ENCODE data around the gene GPR37L1. TPM values are rescaled to one million over a fixed set of nuclear protein-coding genes. Genes with fewer than 3 reads are reported as not detected.

GPR37L1 gene
- total RNA-seq, 2 experiments from 2014 or later, result not detected

- no peak for TF ChIP-seq CTCF (IDR thresholded peaks at IDR 0.05)
- no peaks in the 10 kb centered on the region for H3K27me3 Mint-ChIP-seq
- CTCF ChIA-PET, result interaction anchor here (0.9 to 2.6 kb wide), 14 partner anchors 8 to 196 kb away, joined by 3 to 27 read pairs (median 4); partner anchors contain the start of genes ARL8A and LGR6
- intact Hi-C loops (cut with micrococcal nuclease), result no loop called here
- peaks cover 71% of the 10 kb centered on the region for H3K4me1 Mint-ChIP-seq (ENCODE audit: low read depth)
- H3K9me3 Mint-ChIP-seq, result no peaks in the 10 kb centered on the region
- POLR2A ChIA-PET, result interaction anchor here (0.7 to 13.6 kb wide), 8 partner anchors 8 to 58 kb away, joined by 3 to 124 read pairs (median 6); partner anchors contain the start of gene ARL8A
- H3K27ac Mint-ChIP-seq, result peak overlapping the region; percentile 95
- H3K4me3 Mint-ChIP-seq, result peak overlapping the region; percentile 95
- peaks cover 53% of the 10 kb centered on the region for H3K36me3 Mint-ChIP-seq (ENCODE audit: low read depth)
- DNase-seq, result peak; percentile 90
- ATAC-seq, result peak; percentile 44
These were observed 37.0 kb downstream of the GPR37L1 start for GRCh38 chr1:202159534-202160371.

DNA sequence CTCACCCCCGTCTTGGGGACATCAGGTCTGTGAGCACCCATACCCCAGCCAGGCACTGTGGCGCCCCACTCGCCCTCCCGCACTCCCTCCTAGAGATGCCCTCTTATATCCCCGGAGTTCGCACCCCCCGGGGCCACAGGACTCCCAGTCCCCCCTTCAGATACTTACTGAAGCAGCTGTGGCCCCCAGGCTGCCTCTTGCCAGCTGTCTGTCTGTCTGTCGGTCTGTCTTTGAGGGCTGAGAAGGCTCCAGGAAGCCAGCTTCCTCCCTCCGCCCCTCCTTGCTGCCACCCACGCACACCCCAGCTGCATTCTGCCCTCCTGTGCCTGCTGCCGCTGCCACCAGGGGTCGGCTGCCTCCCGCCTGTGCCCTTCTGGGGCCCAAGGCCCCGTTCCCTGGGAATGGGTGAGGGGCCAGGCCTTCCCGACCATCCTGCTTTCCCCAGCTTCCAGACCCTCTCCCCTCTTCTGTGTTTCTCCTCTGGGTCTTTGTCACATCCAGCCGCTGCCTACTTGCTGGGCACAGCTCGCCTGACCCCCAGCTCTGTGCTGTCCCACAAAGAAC lies 37.7 kb downstream of the GPR37L1 start, which contains the start of gene PTPN7:
PTPN7 (minus strand) TSS at position 226 of the 564 bp plus-strand sequence. CDS start 1,200 bp downstream, outside the sequence.
- no peaks in the 10 kb centered on the region for H3K9me3 Mint-ChIP-seq
- no peaks in the 10 kb centered on the region for H3K27me3 Mint-ChIP-seq
- ChIA-PET CTCF (interaction anchor here (0.9 to 2.6 kb wide), 14 partner anchors 9 to 197 kb away, joined by 3 to 27 read pairs (median 4); partner anchors contain the start of genes ARL8A and LGR6), POLR2A (interaction anchor here (0.7 to 13.6 kb wide), 9 partner anchors 8 to 331 kb away, joined by 3 to 124 read pairs (median 5); partner anchors contain the start of genes ARL8A and IPO9)
- peak; percentile 52 for ATAC-seq
- intact Hi-C loops (cut with micrococcal nuclease), result no loop called here
- peak within 1 kb of the TSS; percentile 95 for H3K4me3 Mint-ChIP-seq
- DNase-seq, result peak; percentile 96
- H3K4me1 Mint-ChIP-seq (ENCODE audit: low read depth), result peaks cover 64% of the 10 kb centered on the region
- peak within 1 kb of the TSS; percentile 95 for H3K27ac Mint-ChIP-seq
- peak; percentile 85 for TF ChIP-seq CTCF (IDR thresholded peaks at IDR 0.05)
- H3K36me3 Mint-ChIP-seq (ENCODE audit: low read depth), result peaks cover 46% of the 10 kb centered on the region

DNA sequence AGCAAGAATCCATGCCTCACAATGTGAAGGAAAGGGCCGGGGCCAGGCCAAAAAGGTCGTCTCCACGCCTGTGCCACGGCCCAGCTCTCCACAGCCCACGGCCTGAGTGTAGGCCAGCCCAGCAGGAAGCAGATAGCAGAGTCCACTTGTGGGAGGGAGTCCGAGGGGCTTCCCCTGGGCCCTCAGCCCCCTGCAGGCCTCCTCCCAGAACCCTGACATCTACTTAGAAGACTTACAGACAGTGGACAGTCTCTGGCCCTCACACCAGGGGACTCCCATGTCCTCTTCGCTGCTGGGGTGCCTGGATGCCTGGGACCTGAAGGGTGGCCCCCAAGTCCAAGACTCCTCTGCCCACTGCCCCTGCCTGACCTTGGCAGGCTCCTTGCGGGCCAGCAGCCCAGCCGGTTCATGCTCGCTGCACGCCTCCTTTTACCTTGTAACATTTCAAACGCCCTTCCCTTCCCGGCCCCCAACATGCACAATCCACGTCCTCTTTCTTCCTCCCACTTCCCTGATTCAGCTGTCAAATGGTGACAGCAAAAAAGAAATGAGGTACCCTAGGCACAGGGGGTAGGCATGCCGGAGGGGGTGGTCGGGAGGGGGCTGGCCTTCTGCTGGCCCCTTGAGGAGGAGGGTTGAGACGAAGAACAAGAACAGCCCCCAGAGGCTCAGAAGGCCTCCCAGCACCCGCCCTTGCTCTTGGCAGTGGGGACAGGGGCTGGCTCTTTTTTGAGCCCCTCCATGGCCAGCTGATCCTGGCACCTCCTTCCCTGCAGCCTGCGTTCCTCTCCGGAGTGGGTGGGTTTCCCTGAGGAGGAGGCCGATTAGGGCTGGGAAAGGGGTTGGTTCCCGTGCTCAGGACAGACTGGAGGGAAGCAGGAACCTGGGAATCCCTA lies 38.7 kb downstream of the GPR37L1 start:
- peak overlapping the region; percentile 95 for H3K27ac Mint-ChIP-seq
- no peak for TF ChIP-seq CTCF (IDR thresholded peaks at IDR 0.05)
- peaks cover 37% of the 10 kb centered on the region for H3K36me3 Mint-ChIP-seq (ENCODE audit: low read depth)
- ChIA-PET POLR2A (interaction anchor here (1.3 to 13.6 kb wide), 5 partner anchors 9 to 332 kb away, joined by 4 to 124 read pairs (median 14); partner anchors contain the start of genes ARL8A and IPO9), CTCF (interaction anchor here (1.1 to 2.6 kb wide), 10 partner anchors 10 to 154 kb away, joined by 3 to 27 read pairs (median 4); partner anchors contain the start of gene ARL8A)
- peak; percentile 53 for DNase-seq
- H3K9me3 Mint-ChIP-seq, result no peaks in the 10 kb centered on the region
- intact Hi-C loops (cut with micrococcal nuclease), result no loop called here
- peak overlapping the region; percentile 95 for H3K4me3 Mint-ChIP-seq
- ATAC-seq, result no peak
- H3K27me3 Mint-ChIP-seq, result no peaks in the 10 kb centered on the region
- peaks cover 63% of the 10 kb centered on the region for H3K4me1 Mint-ChIP-seq (ENCODE audit: low read depth)

DNA sequence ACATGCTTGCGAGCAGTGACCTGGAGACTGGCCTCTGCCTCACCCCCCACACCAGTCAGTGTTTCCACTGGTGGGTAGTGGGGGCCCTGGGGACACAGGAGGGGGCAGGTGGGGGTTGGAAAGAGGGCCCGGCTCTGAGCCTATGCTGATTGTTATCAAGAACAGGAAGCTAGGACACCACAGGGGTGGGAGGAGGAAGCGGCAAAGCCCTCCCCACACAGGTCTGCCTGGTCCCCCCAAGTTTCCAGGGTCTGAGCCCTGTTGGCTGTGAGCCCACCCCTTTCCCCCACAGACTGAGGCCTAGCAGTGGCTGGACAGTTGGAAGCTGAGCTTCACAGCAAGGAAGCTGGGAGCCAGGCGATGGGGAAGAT lies 39.3 kb downstream of the GPR37L1 start:
- Mint-ChIP-seq H3K4me3 (peak overlapping the region; percentile 95), H3K27ac (peak overlapping the region; percentile 95), H3K9me3 (no peaks in the 10 kb centered on the region), H3K36me3 (ENCODE audit: low read depth) (peaks cover 33% of the 10 kb centered on the region), H3K27me3 (no peaks in the 10 kb centered on the region), H3K4me1 (ENCODE audit: low read depth) (peaks cover 65% of the 10 kb centered on the region)
- peak; percentile 87 for DNase-seq
- intact Hi-C loops (cut with micrococcal nuclease), result no loop called here
- TF ChIP-seq CTCF (IDR thresholded peaks at IDR 0.05), result no peak
- POLR2A ChIA-PET, result interaction anchor here (0.6 to 13.6 kb wide), 4 partner anchors 9 to 160 kb away, joined by 3 to 124 read pairs (median 10); partner anchors contain the start of gene ARL8A
- CTCF ChIA-PET, result interaction anchor here (0.6 to 1.3 kb wide), 6 partner anchors 9 to 33 kb away, joined by 3 to 4 read pairs (median 3); no protein-coding TSS in a partner anchor
- peak; percentile 40 for ATAC-seq
